Testis (tissue), 2 donors: ENCODE data around the gene MLC1.

ENCODE experiments used
- CTCF ChIP-seq, 3 experiments: fragments of 450-650 bp in 2 of 3; fragments of 200-600 bp in 1 of 3; sonication (generic) in 1 of 3; IDR thresholded peaks; one replicate each; pipeline ENCODE4 v1.5.1; 2016 to 2019; ENCODE audit warnings: antibody characterized with exemption in 3 of 3, mild to moderate bottlenecking in 2 of 3, moderate library complexity in 1 of 3
- POLR2A ChIP-seq: fragments of 450-650 bp; IDR thresholded peaks from one replicate; pipeline ENCODE4 v1.6.1; 2017; ENCODE audit warnings: antibody characterized with exemption, mild to moderate bottlenecking, moderate library complexity

GRCh38 chr22:50092342-50092741 is 7.1 kb upstream of the MLC1 start:
- no peak for TF ChIP-seq POLR2A
- TF ChIP-seq CTCF (IDR thresholded peaks at IDR 0.05) = no peak
